Measurements from ENCODE around the gene RIN1. TPM values are rescaled to one million over a fixed set of nuclear protein-coding genes. Genes with fewer than 3 reads are reported as not detected.

Gene RIN1
- total and polyA plus RNA-seq, 2 of the 13 experiments (the other 11 are each of a cell fraction or from before 2014, with no cell fraction given), result 2.4 to 4.1 TPM

- TF ChIP-seq ADNP (CRISPR knock-in tag; IDR thresholded peaks at IDR 0.05), result no peak
- no peak for TF ChIP-seq FOXO4 (CRISPR knock-in tag; conservative IDR thresholded peaks at IDR 0.05)
- no peak; the same call in 1 of the 2 replicates for TF ChIP-seq BORCS8-MEF2B (CRISPR knock-in tag; IDR thresholded peaks at IDR 0.05)
- 0 out of 2 replicates have a peak, but pooled peaks have one; percentile 66 for TF ChIP-seq ZNF773 (CRISPR knock-in tag; IDR thresholded peaks at IDR 0.05; ENCODE audit: borderline replicate concordance)
- no peak for TF ChIP-seq ZNF569 (CRISPR knock-in tag; IDR thresholded peaks at IDR 0.05; ENCODE audit: borderline replicate concordance)
- peak; percentile 94 for TF ChIP-seq U2AF1 (optimal IDR thresholded peaks at IDR 0.05; ENCODE audit: low read depth, low read length)
- TF ChIP-seq IRF1 (CRISPR knock-in tag; IDR thresholded peaks at IDR 0.05; ENCODE audit: low read depth), result no peak
- no peak for TF ChIP-seq FLYWCH1 (CRISPR knock-in tag; IDR thresholded peaks at IDR 0.05)
- peak; percentile 98 for TF ChIP-seq YEATS4 (CRISPR knock-in tag; IDR thresholded peaks at IDR 0.05; ENCODE audit: borderline replicate concordance)
- no peak for TF ChIP-seq NFE2L1 (CRISPR knock-in tag; IDR thresholded peaks at IDR 0.05; ENCODE audit: borderline replicate concordance)
- TF ChIP-seq TRIM22 (IDR thresholded peaks at IDR 0.05), result no peak
- TF ChIP-seq ZUFSP (CRISPR knock-in tag; IDR thresholded peaks at IDR 0.05; ENCODE audit: borderline replicate concordance), result no peak
- no peak for TF ChIP-seq BATF2 (CRISPR knock-in tag; IDR thresholded peaks at IDR 0.05)
- TF ChIP-seq PHB2 (IDR thresholded peaks at IDR 0.05; ENCODE audit: partially characterized antibody), result no peak
- TF ChIP-seq BCL6 (CRISPR knock-in tag; IDR thresholded peaks at IDR 0.05), result no peak
- peak; percentile 63; the same call in 1 of the 2 replicates for TF ChIP-seq GMEB1 (CRISPR knock-in tag; IDR thresholded peaks at IDR 0.05; ENCODE audit: borderline replicate concordance)
- no peak for TF ChIP-seq MTERF4 (CRISPR knock-in tag; IDR thresholded peaks at IDR 0.05)
- no peak for TF ChIP-seq CREBL2 (CRISPR knock-in tag; IDR thresholded peaks at IDR 0.05; ENCODE audit: borderline replicate concordance)
- TF ChIP-seq ZNF383 (CRISPR knock-in tag; IDR thresholded peaks at IDR 0.05; ENCODE audit: borderline replicate concordance), result no peak
Observed at GRCh38 chr11:66288671-66289547, 47.3 kb downstream of the RIN1 start, which contains the start of gene YIF1A (continued).

Measured in HepG2 (cell line).